Trophoblast cell (in vitro differentiated cells and primary cell): ENCODE measurements around the gene CLCF1.

ENCODE experiments used
- DNase-seq, 2 donors: peaks; one replicate each; pipeline ENCODE4 v3.0.0-alpha.2; 2016
- H2AFZ ChIP-seq: 2 replicates; pipeline ENCODE4 v1.6.1; 2013; ENCODE audit warnings: low read length, moderate library complexity, mild to moderate bottlenecking; ENCODE audit not compliant: insufficient read depth, poor library complexity
- H2AK5ac ChIP-seq: 2 replicates; pipeline ENCODE4 v1.6.1; 2013; ENCODE audit warnings: mild to moderate bottlenecking, low read length
- H2BK120ac ChIP-seq: 2 replicates; pipeline ENCODE4 v1.6.1; 2013; ENCODE audit warnings: low read length, mild to moderate bottlenecking, moderate library complexity; ENCODE audit not compliant: insufficient read depth, poor library complexity
- H2BK12ac ChIP-seq: 2 replicates; pipeline ENCODE4 v1.6.1; 2013; ENCODE audit warnings: mild to moderate bottlenecking, low read length, moderate library complexity
- H2BK5ac ChIP-seq: 2 replicates; pipeline ENCODE4 v1.6.1; 2013; ENCODE audit warnings: low read length, low read depth, moderate library complexity, mild to moderate bottlenecking; ENCODE audit not compliant: poor library complexity
- H3K14ac ChIP-seq: 2 replicates; pipeline ENCODE4 v1.6.1; 2013; ENCODE audit warnings: mild to moderate bottlenecking, low read length
- H3K18ac ChIP-seq: 2 replicates; pipeline ENCODE4 v1.6.1; 2013; ENCODE audit warnings: mild to moderate bottlenecking, low read length
- H3K23ac ChIP-seq: 2 replicates; pipeline ENCODE4 v1.6.1; 2013; ENCODE audit warnings: low read length
- H3K27ac ChIP-seq: 2 replicates; pipeline ENCODE4 v1.5.1; 2013; ENCODE audit warnings: low read depth, mild to moderate bottlenecking, inconsistent platforms, low read length, moderate library complexity
- H3K27me3 ChIP-seq: 2 replicates; pipeline ENCODE4 v1.6.1; 2013; ENCODE audit warnings: inconsistent platforms, mild to moderate bottlenecking, low read length, moderate library complexity; ENCODE audit not compliant: insufficient read depth
- H3K36me3 ChIP-seq, 2 experiments: 1 replicate in 1 of 2; 2 replicates in 1 of 2; pipeline ENCODE4 v1.6.1; 2013; ENCODE audit warnings: low read length in 2 of 2, mild to moderate bottlenecking in 2 of 2, moderate library complexity in 1 of 2; ENCODE audit not compliant: insufficient read depth in 2 of 2, control insufficient read depth in 1 of 2
- H3K4ac ChIP-seq: 2 replicates; pipeline ENCODE4 v1.6.1; 2013; ENCODE audit warnings: low read depth, mild to moderate bottlenecking, low read length, moderate library complexity
- H3K4me1 ChIP-seq, 2 experiments: 1 replicate in 1 of 2; 2 replicates in 1 of 2; pipeline ENCODE4 v1.6.1; 2013; ENCODE audit warnings: low read length in 2 of 2, mild to moderate bottlenecking in 2 of 2, moderate library complexity in 1 of 2; ENCODE audit not compliant: insufficient read depth in 2 of 2, control insufficient read depth in 1 of 2
- H3K4me2 ChIP-seq: 2 replicates; pipeline ENCODE4 v1.6.1; 2013; ENCODE audit warnings: inconsistent platforms, mild to moderate bottlenecking, low read length, moderate library complexity
- H3K4me3 ChIP-seq: 2 replicates; pipeline ENCODE4 v1.5.1; 2013; ENCODE audit warnings: mild to moderate bottlenecking, low read depth, low read length, inconsistent platforms
- H3K79me1 ChIP-seq: one replicate; pipeline ENCODE4 v1.6.1; 2013; ENCODE audit warnings: low read length
- H3K79me2 ChIP-seq: 2 replicates; pipeline ENCODE4 v1.6.1; 2013; ENCODE audit warnings: low read length, mild to moderate bottlenecking; ENCODE audit not compliant: control insufficient read depth, insufficient read depth, poor library complexity
- H3K9ac ChIP-seq: 2 replicates; pipeline ENCODE4 v1.6.1; 2013; ENCODE audit warnings: mild to moderate bottlenecking, low read length
- H3K9me3 ChIP-seq: 2 replicates; pipeline ENCODE4 v1.6.1; 2013; ENCODE audit warnings: low read depth, mild to moderate bottlenecking, control low read depth, inconsistent platforms, low read length; ENCODE audit not compliant: insufficient read depth
- H4K12ac ChIP-seq: 2 replicates; pipeline ENCODE4 v1.6.1; 2013; ENCODE audit warnings: low read depth, mild to moderate bottlenecking, low read length, moderate library complexity
- H4K8ac ChIP-seq: 2 replicates; pipeline ENCODE4 v1.6.1; 2013; ENCODE audit warnings: low read depth, mild to moderate bottlenecking, low read length, moderate library complexity
- H4K91ac ChIP-seq: one replicate; pipeline ENCODE4 v1.6.1; 2013; ENCODE audit warnings: low read depth, mild to moderate bottlenecking, low read length, moderate library complexity
- WGBS: extraction: QIAGEN DNeasy Blood & Tissue Kit; methylation state at CpG from one replicate; pipeline ENCODE4 v1.1.7; 2013; ENCODE audit warnings: missing lambda C conversion rate; ENCODE audit not compliant: insufficient read length, insufficient coverage; ENCODE audit errors: extremely low coverage; 5-methylcytosine and 5-hydroxymethylcytosine counted together

Gene CLCF1

GRCh38 chr11:67411785-67412152, 38.4 kb upstream of the CLCF1 start:
- no CpG with 5 or more reads among the region's 7 CpGs for WGBS
- H3K4ac ChIP-seq = no peak overlapping the region
- H3K79me2 ChIP-seq = no peaks in the 10 kb centered on the region
- no peak overlapping the region for H3K14ac ChIP-seq
- no peak overlapping the region for H2AFZ ChIP-seq
- no peaks in the 10 kb centered on the region for H3K36me3 ChIP-seq
- H3K9me3 ChIP-seq = no peaks in the 10 kb centered on the region
- no peak for DNase-seq
- no peaks in the 10 kb centered on the region for H3K79me1 ChIP-seq
- H2BK12ac ChIP-seq = no peak overlapping the region
- H3K4me1 ChIP-seq = peaks cover 0 to 4% of the 10 kb centered on the region in 2 experiments
- H3K27me3 ChIP-seq = peaks cover 5% of the 10 kb centered on the region
- H4K91ac ChIP-seq = no peak overlapping the region
- H4K12ac ChIP-seq = no peak overlapping the region
- H3K18ac ChIP-seq = no peak overlapping the region
- H3K23ac ChIP-seq = no peak overlapping the region
- H2BK120ac ChIP-seq = no peak overlapping the region
- no peak overlapping the region for H3K27ac ChIP-seq
- H4K8ac ChIP-seq = no peak overlapping the region
- no peak overlapping the region for H2AK5ac ChIP-seq
- no peak overlapping the region for H3K4me3 ChIP-seq
- no peak overlapping the region for H2BK5ac ChIP-seq
- no peak overlapping the region for H3K9ac ChIP-seq
- H3K4me2 ChIP-seq = no peak overlapping the region

GRCh38 chr11:67410984-67411784, 37.8 kb upstream of the CLCF1 start:
- H4K12ac ChIP-seq = no peak overlapping the region
- H3K4me3 ChIP-seq = no peak overlapping the region
- H2BK12ac ChIP-seq = no peak overlapping the region
- no peaks in the 10 kb centered on the region for H3K79me2 ChIP-seq
- H2AK5ac ChIP-seq = no peak overlapping the region
- no peak for DNase-seq
- H2BK5ac ChIP-seq = no peak overlapping the region
- no peak overlapping the region for H4K91ac ChIP-seq
- no peak overlapping the region for H3K23ac ChIP-seq
- H3K14ac ChIP-seq = no peak overlapping the region
- H3K36me3 ChIP-seq = no peaks in the 10 kb centered on the region
- H3K27me3 ChIP-seq = peaks cover 5% of the 10 kb centered on the region
- no peak overlapping the region for H3K9ac ChIP-seq
- peaks cover 0 to 4% of the 10 kb centered on the region in 2 experiments for H3K4me1 ChIP-seq
- H3K4me2 ChIP-seq = no peak overlapping the region
- no peak overlapping the region for H2BK120ac ChIP-seq
- H3K27ac ChIP-seq = no peak overlapping the region
- H3K79me1 ChIP-seq = no peaks in the 10 kb centered on the region
- H2AFZ ChIP-seq = no peak overlapping the region
- H3K9me3 ChIP-seq = no peaks in the 10 kb centered on the region
- no peak overlapping the region for H3K4ac ChIP-seq
- no peak overlapping the region for H4K8ac ChIP-seq
- no peak overlapping the region for H3K18ac ChIP-seq
- WGBS = no CpG with 5 or more reads among the region's 17 CpGs

GRCh38 chr11:67410369-67410831, 37.0 kb upstream of the CLCF1 start:
- Histone ChIP-seq H3K36me3 (no peaks in the 10 kb centered on the region), H2BK120ac (no peak overlapping the region), H3K27me3 (peaks cover 5% of the 10 kb centered on the region), H2AFZ (no peak overlapping the region), H2BK12ac (no peak overlapping the region), H3K79me1 (no peaks in the 10 kb centered on the region), H3K4me1 (no peaks in the 10 kb centered on the region), H4K91ac (no peak overlapping the region), H3K9ac (no peak overlapping the region), H3K4me2 (no peak overlapping the region), H3K18ac (no peak overlapping the region), H4K8ac (no peak overlapping the region), H4K12ac (no peak overlapping the region), H2AK5ac (no peak overlapping the region), H3K23ac (no peak overlapping the region), H3K4me3 (no peak overlapping the region), H3K14ac (no peak overlapping the region), H2BK5ac (no peak overlapping the region), H3K79me2 (no peaks in the 10 kb centered on the region), H3K9me3 (no peaks in the 10 kb centered on the region), H3K4ac (no peak overlapping the region), H3K27ac (no peak overlapping the region)
- DNase-seq = no peak
- no CpG with 5 or more reads among the region's 15 CpGs for WGBS

GRCh38 chr11:67409781-67410368, 36.5 kb upstream of the CLCF1 start:
- Histone ChIP-seq H3K9me3 (no peaks in the 10 kb centered on the region), H3K79me2 (no peaks in the 10 kb centered on the region), H3K79me1 (no peaks in the 10 kb centered on the region), H3K4me3 (no peak overlapping the region), H2AK5ac (no peak overlapping the region), H2BK12ac (no peak overlapping the region), H2BK120ac (no peak overlapping the region), H3K9ac (no peak overlapping the region), H3K4ac (no peak overlapping the region), H3K18ac (no peak overlapping the region), H4K8ac (no peak overlapping the region), H2AFZ (no peak overlapping the region), H3K36me3 (no peaks in the 10 kb centered on the region), H3K27ac (no peak overlapping the region), H3K27me3 (peaks cover under 1% of the 10 kb centered on the region), H4K91ac (no peak overlapping the region), H2BK5ac (no peak overlapping the region), H3K14ac (no peak overlapping the region), H3K4me1 (no peaks in the 10 kb centered on the region), H3K4me2 (no peak overlapping the region), H4K12ac (no peak overlapping the region), H3K23ac (no peak overlapping the region)
- DNase-seq = no peak
- no CpG with 5 or more reads among the region's 13 CpGs for WGBS
